ENCODE results near the gene SLC16A7.

SLC16A7 gene

GRCh38 chr12:59643550-59643949 lies 47.7 kb downstream of the SLC16A7 start:
- Mint-ChIP-seq H3K4me3 (no peak overlapping the region), H3K9me3 (ENCODE audit: low read depth) (peaks cover 22% of the 10 kb centered on the region), H3K27me3 (no peaks in the 10 kb centered on the region), H3K36me3 (peaks cover 49% of the 10 kb centered on the region), H3K27ac (no peak overlapping the region), H3K4me1 (ENCODE audit: low read depth) (peaks cover 33% of the 10 kb centered on the region)

GRCh38 chr12:59645242-59645641 lies 49.4 kb downstream of the SLC16A7 start:
- Mint-ChIP-seq H3K27ac (no peak overlapping the region), H3K9me3 (ENCODE audit: low read depth) (peaks cover 22% of the 10 kb centered on the region), H3K36me3 (peaks cover 46% of the 10 kb centered on the region), H3K27me3 (no peaks in the 10 kb centered on the region), H3K4me1 (ENCODE audit: low read depth) (peaks cover 34% of the 10 kb centered on the region), H3K4me3 (no peak overlapping the region)

GRCh38 chr12:59646636-59647035 lies 50.8 kb downstream of the SLC16A7 start:
- H3K4me3 Mint-ChIP-seq = no peak overlapping the region
- H3K27me3 Mint-ChIP-seq = no peaks in the 10 kb centered on the region
- H3K36me3 Mint-ChIP-seq = peaks cover 44% of the 10 kb centered on the region
- H3K27ac Mint-ChIP-seq = no peak overlapping the region
- peaks cover 22% of the 10 kb centered on the region for H3K9me3 Mint-ChIP-seq (ENCODE audit: low read depth)
- H3K4me1 Mint-ChIP-seq (ENCODE audit: low read depth) = peaks cover 43% of the 10 kb centered on the region

- H3K27me3 Mint-ChIP-seq = no peaks in the 10 kb centered on the region
- peak overlapping the region; percentile 25 for H3K27ac Mint-ChIP-seq
- H3K4me1 Mint-ChIP-seq (ENCODE audit: low read depth) = peaks cover 39% of the 10 kb centered on the region
- H3K4me3 Mint-ChIP-seq = no peak overlapping the region
- H3K9me3 Mint-ChIP-seq (ENCODE audit: low read depth) = peaks cover 16% of the 10 kb centered on the region
- peaks cover 26% of the 10 kb centered on the region for H3K36me3 Mint-ChIP-seq
Observed at GRCh38 chr12:59649203-59649602, 53.4 kb downstream of the SLC16A7 start.

- H3K36me3 Mint-ChIP-seq = peaks cover 24% of the 10 kb centered on the region
- no peak overlapping the region for H3K27ac Mint-ChIP-seq
- no peak overlapping the region for H3K4me3 Mint-ChIP-seq
- H3K9me3 Mint-ChIP-seq (ENCODE audit: low read depth) = peaks cover 5% of the 10 kb centered on the region
- H3K27me3 Mint-ChIP-seq = no peaks in the 10 kb centered on the region
- peaks cover 42% of the 10 kb centered on the region for H3K4me1 Mint-ChIP-seq (ENCODE audit: low read depth)
Observed at GRCh38 chr12:59650588-59651228, 54.9 kb downstream of the SLC16A7 start.

GRCh38 chr12:59651229-59651920 lies 55.5 kb downstream of the SLC16A7 start:
- H3K36me3 Mint-ChIP-seq = peaks cover 24% of the 10 kb centered on the region
- peaks cover 3% of the 10 kb centered on the region for H3K9me3 Mint-ChIP-seq (ENCODE audit: low read depth)
- no peak overlapping the region for H3K4me3 Mint-ChIP-seq
- no peaks in the 10 kb centered on the region for H3K27me3 Mint-ChIP-seq
- H3K4me1 Mint-ChIP-seq (ENCODE audit: low read depth) = peaks cover 44% of the 10 kb centered on the region
- H3K27ac Mint-ChIP-seq = no peak overlapping the region

- H3K4me1 Mint-ChIP-seq (ENCODE audit: low read depth) = peaks cover 42% of the 10 kb centered on the region
- no peaks in the 10 kb centered on the region for H3K9me3 Mint-ChIP-seq (ENCODE audit: low read depth)
- H3K36me3 Mint-ChIP-seq = peaks cover 20% of the 10 kb centered on the region
- H3K27me3 Mint-ChIP-seq = no peaks in the 10 kb centered on the region
- H3K4me3 Mint-ChIP-seq = no peak overlapping the region
- H3K27ac Mint-ChIP-seq = no peak overlapping the region
Observed at GRCh38 chr12:59652130-59652529, 56.3 kb downstream of the SLC16A7 start.

GRCh38 chr12:59654061-59654460 lies 58.2 kb downstream of the SLC16A7 start:
- no peak overlapping the region for H3K4me3 Mint-ChIP-seq
- H3K27ac Mint-ChIP-seq = no peak overlapping the region
- peaks cover 48% of the 10 kb centered on the region for H3K4me1 Mint-ChIP-seq (ENCODE audit: low read depth)
- H3K9me3 Mint-ChIP-seq (ENCODE audit: low read depth) = no peaks in the 10 kb centered on the region
- H3K36me3 Mint-ChIP-seq = peaks cover 13% of the 10 kb centered on the region
- H3K27me3 Mint-ChIP-seq = no peaks in the 10 kb centered on the region

- H3K4me1 Mint-ChIP-seq (ENCODE audit: low read depth) = peaks cover 53% of the 10 kb centered on the region
- H3K36me3 Mint-ChIP-seq = peaks cover 18% of the 10 kb centered on the region
Observed at GRCh38 chr12:59657266-59657665, 61.4 kb downstream of the SLC16A7 start.

GRCh38 chr12:59657711-59658110 lies 61.9 kb downstream of the SLC16A7 start:
- Mint-ChIP-seq H3K36me3 (peaks cover 18% of the 10 kb centered on the region), H3K27me3 (no peaks in the 10 kb centered on the region), H3K9me3 (ENCODE audit: low read depth) (no peaks in the 10 kb centered on the region), H3K4me1 (ENCODE audit: low read depth) (peaks cover 56% of the 10 kb centered on the region), H3K27ac (no peak overlapping the region), H3K4me3 (no peak overlapping the region)

More at GRCh38 chr12:59657266-59657665, 61.4 kb downstream of the SLC16A7 start:
- Mint-ChIP-seq H3K9me3 (ENCODE audit: low read depth) (no peaks in the 10 kb centered on the region), H3K27ac (no peak overlapping the region), H3K27me3 (no peaks in the 10 kb centered on the region), H3K4me3 (no peak overlapping the region)

GRCh38 chr12:59660148-59660547 lies 64.3 kb downstream of the SLC16A7 start:
- Mint-ChIP-seq H3K36me3 (peaks cover 14% of the 10 kb centered on the region), H3K4me1 (ENCODE audit: low read depth) (peaks cover 53% of the 10 kb centered on the region), H3K4me3 (no peak overlapping the region), H3K27ac (no peak overlapping the region), H3K27me3 (no peaks in the 10 kb centered on the region), H3K9me3 (ENCODE audit: low read depth) (no peaks in the 10 kb centered on the region)

- Mint-ChIP-seq H3K9me3 (ENCODE audit: low read depth) (peaks cover 4% of the 10 kb centered on the region), H3K4me1 (ENCODE audit: low read depth) (peaks cover 52% of the 10 kb centered on the region), H3K27me3 (no peaks in the 10 kb centered on the region), H3K4me3 (no peak overlapping the region), H3K27ac (peak overlapping the region; percentile 41), H3K36me3 (peaks cover 14% of the 10 kb centered on the region)
Observed at GRCh38 chr12:59660921-59661597, 65.2 kb downstream of the SLC16A7 start.

GRCh38 chr12:59664495-59664894 lies 68.7 kb downstream of the SLC16A7 start:
- H3K4me3 Mint-ChIP-seq = no peak overlapping the region
- H3K27ac Mint-ChIP-seq = no peak overlapping the region
- peaks cover 47% of the 10 kb centered on the region for H3K4me1 Mint-ChIP-seq (ENCODE audit: low read depth)
- peaks cover 27% of the 10 kb centered on the region for H3K36me3 Mint-ChIP-seq
- H3K27me3 Mint-ChIP-seq = no peaks in the 10 kb centered on the region
- peaks cover 16% of the 10 kb centered on the region for H3K9me3 Mint-ChIP-seq (ENCODE audit: low read depth)

GRCh38 chr12:59665701-59666100 lies 69.9 kb downstream of the SLC16A7 start:
- Mint-ChIP-seq H3K27ac (no peak overlapping the region), H3K27me3 (no peaks in the 10 kb centered on the region), H3K4me3 (no peak overlapping the region), H3K9me3 (ENCODE audit: low read depth) (peaks cover 16% of the 10 kb centered on the region), H3K36me3 (peaks cover 32% of the 10 kb centered on the region), H3K4me1 (ENCODE audit: low read depth) (peaks cover 50% of the 10 kb centered on the region)

GRCh38 chr12:59668674-59669073 lies 72.8 kb downstream of the SLC16A7 start:
- Mint-ChIP-seq H3K4me1 (ENCODE audit: low read depth) (peaks cover 44% of the 10 kb centered on the region), H3K36me3 (peaks cover 36% of the 10 kb centered on the region), H3K27me3 (no peaks in the 10 kb centered on the region), H3K27ac (peak overlapping the region; percentile 55), H3K4me3 (no peak overlapping the region), H3K9me3 (ENCODE audit: low read depth) (peaks cover 16% of the 10 kb centered on the region)

Data from activated naive CD8-positive, alpha-beta T cell (primary cell).